Hematopoietic multipotent progenitor cell treated with erythropoietin and hydrocortisone succinate and interleukin-3 and kit ligand, for 8 days (in vitro differentiated cells): Measurements from ENCODE around the gene GAS1.
A peak's percentile ranks its signal among the peaks of the same experiment; 100 is the strongest.

ENCODE experiments used
- DNase-seq: peaks from one replicate; pipeline ENCODE4 v3.0.0-alpha.2; 2015

Gene GAS1

GRCh38 chr9:86947146-86948073 is at the start of gene GAS1:
GAS1 (minus strand) TSS chr9:86947506; CDS start chr9:86946779, 727 bp downstream.
- DNase-seq = peak; percentile 67

GRCh38 chr9:86994231-86994630 is 46.9 kb upstream of the GAS1 start:
- no peak for DNase-seq

- DNase-seq = no peak
Observed at GRCh38 chr9:86993830-86994229, 46.5 kb upstream of the GAS1 start.

GRCh38 chr9:86991077-86991476 is 43.8 kb upstream of the GAS1 start:
- DNase-seq = no peak

GRCh38 chr9:86990290-86990689 is 43.0 kb upstream of the GAS1 start:
- no peak for DNase-seq

GRCh38 chr9:86987900-86988299 is 40.6 kb upstream of the GAS1 start:
- DNase-seq = no peak

GRCh38 chr9:86985132-86985647 is 37.9 kb upstream of the GAS1 start:
- DNase-seq = no peak

- DNase-seq = no peak
Observed at GRCh38 chr9:86983620-86984259, 36.4 kb upstream of the GAS1 start.

- no peak for DNase-seq
Observed at GRCh38 chr9:86983249-86983619, 35.9 kb upstream of the GAS1 start.

- DNase-seq = no peak
Observed at GRCh38 chr9:86980802-86981201, 33.5 kb upstream of the GAS1 start.

- DNase-seq = no peak
Observed at GRCh38 chr9:86979657-86980056, 32.4 kb upstream of the GAS1 start.

GRCh38 chr9:86978922-86979474 is 31.7 kb upstream of the GAS1 start:
- DNase-seq = no peak

- DNase-seq = no peak
Observed at GRCh38 chr9:86978413-86978812, 31.1 kb upstream of the GAS1 start.

- DNase-seq = no peak
Observed at GRCh38 chr9:86977205-86977835, 30.0 kb upstream of the GAS1 start.

- no peak for DNase-seq
Observed at GRCh38 chr9:86975606-86976005, 28.3 kb upstream of the GAS1 start.

GRCh38 chr9:86975036-86975435 is 27.7 kb upstream of the GAS1 start:
- no peak for DNase-seq

- DNase-seq = no peak
Observed at GRCh38 chr9:86974421-86974820, 27.1 kb upstream of the GAS1 start.

- DNase-seq = no peak
Observed at GRCh38 chr9:86971742-86972141, 24.4 kb upstream of the GAS1 start.

GRCh38 chr9:86968258-86968920 is 21.1 kb upstream of the GAS1 start:
- DNase-seq = no peak

GRCh38 chr9:86966852-86967511 is 19.7 kb upstream of the GAS1 start:
- no peak for DNase-seq

GRCh38 chr9:86965636-86966395 is 18.5 kb upstream of the GAS1 start:
- no peak for DNase-seq
